Stimulated activated CD8-positive, alpha-beta memory T cell treated with anti-CD3 and anti-CD28 coated beads, Interleukin-7, amount 100 ng/mL, for 4 hours (primary cell): ENCODE data around the gene RFC5.
"Not testable (repeated sequence)": the region's sequence is repeated elsewhere in the genome, so short reads cannot be mapped to it uniquely, and the experiment has no call there.

Source experiments
- DNase-seq, 2 donors: peaks; one replicate each; pipeline ENCODE4 v3.0.0-alpha.2; 2020; ENCODE audit warnings: low read depth in 2 of 2

Gene RFC5

GRCh38 chr12:118015306-118015705 is 1.2 kb upstream of the RFC5 start:
- no peak for DNase-seq

DNA sequence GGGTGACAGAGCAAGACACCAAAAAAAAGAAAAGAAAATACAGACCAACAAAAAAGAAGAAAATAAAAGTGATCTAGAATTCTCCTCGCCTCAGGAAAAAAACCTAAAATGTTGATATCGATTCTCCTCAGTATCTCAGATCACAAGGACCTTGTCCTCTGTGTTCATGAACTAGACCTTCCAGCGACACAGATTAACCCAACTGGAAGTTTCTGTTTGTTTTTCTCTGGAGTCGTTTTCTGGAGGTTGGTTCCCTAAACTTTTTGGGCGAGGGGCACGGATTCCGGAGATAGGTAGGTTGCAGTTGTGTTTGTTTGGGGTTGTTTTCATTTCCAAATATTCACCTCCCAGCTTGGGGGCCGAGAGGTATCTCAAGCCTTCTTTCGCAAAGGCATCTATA is 559 bp upstream of the RFC5 start:
- DNase-seq = no peak

- no peak for DNase-seq
These were observed 1.4 kb downstream of the RFC5 start for GRCh38 chr12:118017926-118018325.

- DNase-seq = no peak
These were observed 3.5 kb downstream of the RFC5 start for GRCh38 chr12:118020036-118020435.

- not testable (repeated sequence) for DNase-seq
These were observed 5.7 kb downstream of the RFC5 start for GRCh38 chr12:118022097-118022727.

DNA sequence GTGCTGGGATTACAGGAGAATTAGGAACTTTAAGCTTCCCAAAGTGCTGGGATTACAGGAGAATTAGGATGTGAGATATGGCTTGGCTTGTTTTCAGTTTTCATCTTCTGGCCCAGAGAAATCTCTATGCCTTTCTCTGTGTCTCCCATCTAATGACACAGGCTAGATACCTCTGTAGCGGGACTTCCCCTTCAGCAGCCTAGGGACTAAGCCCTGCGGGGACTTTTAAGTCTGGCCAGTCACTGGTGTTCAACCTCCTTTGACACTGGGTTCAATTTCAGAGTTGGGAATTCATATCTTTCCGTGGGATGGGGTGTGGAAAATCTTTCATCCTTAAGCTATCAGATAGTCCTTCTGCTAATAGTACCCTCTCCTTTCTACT is 6.2 kb downstream of the RFC5 start:
- no peak for DNase-seq

- no peak for DNase-seq
These were observed 6.9 kb downstream of the RFC5 start for GRCh38 chr12:118023301-118023860.

GRCh38 chr12:118025168-118025567 is 8.7 kb downstream of the RFC5 start:
- DNase-seq = no peak

DNA sequence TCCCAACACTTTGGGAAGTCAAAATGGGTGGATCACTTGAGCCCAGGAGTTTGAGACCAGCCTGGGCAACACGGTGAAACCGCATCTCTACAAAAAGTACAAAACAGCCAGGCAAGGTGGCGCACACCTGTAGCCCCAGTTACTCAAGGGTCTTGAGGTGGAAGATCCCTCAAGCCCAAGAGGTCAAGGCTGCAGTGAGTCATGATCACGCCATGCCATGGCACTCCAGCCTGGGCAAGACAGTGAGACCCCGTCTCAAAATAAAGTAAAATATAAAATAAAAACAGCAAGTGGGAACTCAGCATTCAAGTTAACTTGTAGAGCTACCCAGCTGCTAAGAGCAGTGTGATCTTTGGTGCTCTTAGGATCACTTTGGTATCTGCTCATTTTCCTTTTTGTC is 12.7 kb downstream of the RFC5 start:
- DNase-seq = no peak

- no peak for DNase-seq
These were observed 15.7 kb downstream of the RFC5 start for GRCh38 chr12:118032188-118032587.

GRCh38 chr12:118033323-118033722 is 16.8 kb downstream of the RFC5 start:
- no peak for DNase-seq

DNA sequence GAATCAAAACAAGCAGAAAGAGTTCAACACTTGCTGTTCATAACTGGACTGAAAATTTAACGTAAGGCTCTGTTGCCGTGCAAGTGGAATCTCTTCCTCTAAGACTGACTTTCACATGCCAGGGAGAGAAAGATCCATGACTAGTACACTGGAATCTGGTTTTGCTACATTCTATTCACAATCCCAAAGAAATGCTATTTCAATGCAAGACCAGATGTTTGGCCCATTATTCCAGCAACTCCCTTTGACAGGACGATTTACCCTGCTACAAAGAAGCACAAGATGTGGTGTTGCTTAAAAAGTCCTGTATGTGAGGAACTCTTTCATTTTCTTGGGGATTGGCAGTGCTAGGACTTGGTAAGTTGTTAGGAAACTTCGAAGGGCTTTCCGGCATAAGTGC is 17.4 kb downstream of the RFC5 start:
- DNase-seq = no peak

GRCh38 chr12:118034429-118035189 is 18.1 kb downstream of the RFC5 start:
- no peak for DNase-seq

DNA sequence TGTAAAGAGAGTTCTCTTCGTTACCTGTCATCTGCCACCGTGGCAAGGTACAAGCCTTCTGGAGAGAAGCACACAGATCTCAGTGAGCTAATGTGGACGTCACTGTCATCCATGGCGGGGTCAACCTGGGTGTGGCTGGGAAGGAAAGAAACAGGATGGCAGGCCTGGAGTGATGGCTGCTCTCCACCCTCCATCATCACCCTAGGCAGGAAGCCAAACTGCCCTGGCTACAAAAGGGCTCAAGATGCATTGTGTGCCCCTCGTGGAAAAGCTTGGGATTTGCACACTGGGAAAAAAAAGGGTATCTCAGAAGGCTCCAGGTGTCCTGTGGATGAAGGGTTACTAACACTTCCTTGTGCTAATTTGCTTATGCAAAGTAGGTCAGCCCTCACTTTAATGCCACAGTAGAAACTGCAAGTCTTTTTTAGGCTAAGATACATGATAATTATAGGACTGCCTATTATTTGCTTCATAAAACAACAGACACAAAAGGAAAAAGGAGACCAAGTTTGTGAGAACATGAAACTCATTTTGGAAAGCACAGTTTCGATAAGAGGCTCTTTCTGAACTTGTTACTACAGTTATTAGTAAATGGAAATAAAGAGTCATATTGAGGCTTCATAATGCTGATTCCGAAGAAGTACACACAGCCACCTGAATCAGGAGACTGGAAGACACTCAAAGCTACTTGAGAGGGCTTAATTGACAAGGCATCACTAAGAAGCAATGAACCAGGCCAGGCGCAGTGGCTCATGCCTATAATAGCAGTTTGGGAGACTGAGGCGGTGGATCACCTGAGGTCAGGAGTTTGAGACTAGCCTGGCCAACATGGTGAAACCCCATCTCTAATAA is 18.9 kb downstream of the RFC5 start:
- DNase-seq = no peak

- no peak for DNase-seq
These were observed 20.3 kb downstream of the RFC5 start for GRCh38 chr12:118036672-118037411.

GRCh38 chr12:118038137-118038536 is 21.6 kb downstream of the RFC5 start:
- no peak for DNase-seq

- no peak for DNase-seq
These were observed 25.6 kb downstream of the RFC5 start for GRCh38 chr12:118042091-118042490.

- DNase-seq = no peak
These were observed 27.6 kb downstream of the RFC5 start for GRCh38 chr12:118044075-118044474.

DNA sequence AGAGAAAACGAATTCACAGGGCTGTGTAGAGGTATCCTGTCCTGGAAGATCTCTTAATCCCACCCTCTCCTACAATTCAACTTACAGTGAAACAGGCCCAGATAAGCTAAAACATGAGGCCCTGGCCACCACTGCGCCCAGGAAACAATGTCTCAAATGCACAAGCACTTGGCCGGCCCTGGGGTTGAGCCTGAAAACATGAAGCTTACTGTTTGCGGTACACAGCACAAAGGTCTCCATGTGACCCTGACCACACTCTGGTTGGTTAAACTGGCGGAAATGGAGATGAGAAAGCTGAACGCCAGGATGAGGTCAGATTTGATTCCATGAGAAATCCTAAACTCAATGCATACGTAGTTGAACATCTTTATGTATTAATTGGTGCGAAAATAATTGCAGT is 28.1 kb downstream of the RFC5 start:
- no peak for DNase-seq

- DNase-seq = no peak
These were observed 29.9 kb downstream of the RFC5 start for GRCh38 chr12:118046430-118046829.
